DND-41 (cell line): ENCODE data around the gene FGD6.

Experiments used
- ATAC-seq: fragments of 200-7000 bp; cut with Tn5 transposase; 3 replicates; pipeline ENCODE4 v1.9.1; 2021; ENCODE audit warnings: low read depth; ENCODE audit not compliant: insufficient read depth
- DNase-seq: peaks from one replicate; pipeline ENCODE4 v3.0.0-alpha.2; 2020
- H2AFZ ChIP-seq: 2 replicates; pipeline ENCODE4 v1.6.0; 2012; ENCODE audit warnings: low read depth, low read length
- H3K27ac ChIP-seq: 2 replicates; pipeline ENCODE4 v1.5.1; 2012; ENCODE audit warnings: low read length, inconsistent platforms
- H3K27me3 ChIP-seq: fragments of 200-600 bp; sonication (generic); 2 replicates; pipeline ENCODE4 v1.6.0; 2012; ENCODE audit warnings: low read length, mild to moderate bottlenecking, inconsistent platforms; ENCODE audit not compliant: insufficient read depth, poor library complexity
- H3K36me3 ChIP-seq: 2 replicates; pipeline ENCODE4 v1.5.1; 2012; ENCODE audit warnings: low read length, inconsistent platforms; ENCODE audit not compliant: insufficient read depth
- H3K4me1 ChIP-seq: 2 replicates; pipeline ENCODE4 v1.5.1; 2012; ENCODE audit warnings: mild to moderate bottlenecking, low read length; ENCODE audit not compliant: insufficient read depth
- H3K4me2 ChIP-seq: 2 replicates; pipeline ENCODE4 v1.6.0; 2012; ENCODE audit warnings: mild to moderate bottlenecking, moderate library complexity, low read length, inconsistent platforms; ENCODE audit not compliant: insufficient read depth
- H3K4me3 ChIP-seq, 2 experiments: fragments of 200-600 bp in 1 of 2; shearing (Covaris generic) in 1 of 2; 2 replicates each; pipeline ENCODE4 v1.5.1; 2012 to 2016; ENCODE audit warnings: inconsistent platforms in 2 of 2, low read length in 2 of 2, mild to moderate bottlenecking in 2 of 2, low read depth in 1 of 2, moderate library complexity in 1 of 2
- H3K79me2 ChIP-seq: 2 replicates; pipeline ENCODE4 v1.6.0; 2012; ENCODE audit warnings: low read length, inconsistent platforms; ENCODE audit not compliant: insufficient read depth
- H3K9ac ChIP-seq: 2 replicates; pipeline ENCODE4 v1.6.0; 2012; ENCODE audit warnings: low read depth, mild to moderate bottlenecking, inconsistent platforms, low read length, moderate library complexity
- H3K9me3 ChIP-seq: 2 replicates; pipeline ENCODE4 v1.5.1; 2012; ENCODE audit warnings: low read length, moderate library complexity, mild to moderate bottlenecking, inconsistent platforms; ENCODE audit not compliant: insufficient read depth, severe bottlenecking
- H4K20me1 ChIP-seq: 2 replicates; pipeline ENCODE4 v1.6.0; 2012; ENCODE audit warnings: low read length; ENCODE audit not compliant: insufficient read depth
- CTCF ChIP-seq: IDR thresholded peaks from 2 replicates; pipeline ENCODE4 v1.5.1; 2012; ENCODE audit warnings: borderline replicate concordance, low read length, moderate library complexity, mild to moderate bottlenecking; ENCODE audit not compliant: poor library complexity, severe bottlenecking; ENCODE audit errors: extremely low read depth
- EZH2 ChIP-seq: IDR thresholded peaks from 3 replicates; pipeline ENCODE4 v1.6.1; 2012; ENCODE audit warnings: borderline replicate concordance, low read depth, mild to moderate bottlenecking, moderate library complexity, low read length, inconsistent platforms; ENCODE audit not compliant: severe bottlenecking

FGD6 gene

GRCh38 chr12:95072900-95073697, 144.2 kb downstream of the FGD6 start, which contains the start of gene NR2C1:
NR2C1 (minus strand) TSS chr12:95073618; CDS start chr12:95067384, 6,234 bp downstream.
- peaks cover 13% of the 10 kb centered on the region for H3K36me3 ChIP-seq
- peak within 1 kb of the TSS; percentile 92 for H3K27ac ChIP-seq
- H3K79me2 ChIP-seq: peaks cover 52% of the 10 kb centered on the region
- H2AFZ ChIP-seq: peak within 1 kb of the TSS; percentile 97
- peaks cover 25% of the 10 kb centered on the region for H3K4me1 ChIP-seq
- ATAC-seq (peak; percentile 89), DNase-seq (peak; percentile 96)
- H3K9me3 ChIP-seq: no peaks in the 10 kb centered on the region
- H3K4me3 ChIP-seq: peak within 1 kb of the TSS; percentile 99 to 100
- TF ChIP-seq EZH2: no peak
- TF ChIP-seq CTCF: no peak
- peak within 1 kb of the TSS; percentile 93 for H3K9ac ChIP-seq
- no peaks in the 10 kb centered on the region for H3K27me3 ChIP-seq
- H3K4me2 ChIP-seq: peak within 1 kb of the TSS; percentile 71
- H4K20me1 ChIP-seq: peaks cover 13% of the 10 kb centered on the region

- H3K36me3 ChIP-seq: peaks cover 38% of the 10 kb centered on the region
- H3K9ac ChIP-seq: no peak overlapping the region
- DNase-seq (no peak), ATAC-seq (no peak)
- H3K79me2 ChIP-seq: peaks cover 65% of the 10 kb centered on the region
- peaks cover 14% of the 10 kb centered on the region for H4K20me1 ChIP-seq
- no peak overlapping the region for H3K4me3 ChIP-seq
- H3K4me1 ChIP-seq: peaks cover 25% of the 10 kb centered on the region
- H3K27ac ChIP-seq: no peak overlapping the region
- no peak overlapping the region for H2AFZ ChIP-seq
- no peaks in the 10 kb centered on the region for H3K9me3 ChIP-seq
- H3K4me2 ChIP-seq: peak overlapping the region; percentile 36; the same call in 1 of the 2 replicates
- no peaks in the 10 kb centered on the region for H3K27me3 ChIP-seq
- TF ChIP-seq CTCF (no peak), EZH2 (no peak)
These were observed 146.9 kb downstream of the FGD6 start for GRCh38 chr12:95070378-95070777.

- no peak overlapping the region for H2AFZ ChIP-seq
- ATAC-seq (no peak), DNase-seq (no peak)
- no peaks in the 10 kb centered on the region for H3K9me3 ChIP-seq
- peaks cover 8% of the 10 kb centered on the region for H3K4me1 ChIP-seq
- H3K27ac ChIP-seq: no peak overlapping the region
- H3K36me3 ChIP-seq: peaks cover 73% of the 10 kb centered on the region
- no peak overlapping the region for H3K9ac ChIP-seq
- peaks cover 10% of the 10 kb centered on the region; the same call in 1 of the 2 replicates for H4K20me1 ChIP-seq
- no peak overlapping the region for H3K4me2 ChIP-seq
- TF ChIP-seq EZH2 (no peak), CTCF (no peak)
- no peaks in the 10 kb centered on the region for H3K27me3 ChIP-seq
- H3K4me3 ChIP-seq: no peak overlapping the region
- peaks cover 45% of the 10 kb centered on the region for H3K79me2 ChIP-seq
These were observed 151.0 kb downstream of the FGD6 start for GRCh38 chr12:95066091-95066855.
